ENCODE measurements around the gene C2orf92. TPM values are rescaled to one million over a fixed set of nuclear protein-coding genes. Genes with fewer than 3 reads are reported as not detected.

C2orf92 gene
- total and polyA plus RNA-seq, 4 donors, result 4.1 to 36.3 (median 10.3) TPM

- Histone ChIP-seq H3K27ac (ENCODE audit: low read depth in 1 of 2, low read length in 2 of 2) (no peak overlapping the region), H3K9me3 (ENCODE audit: control insufficient read depth, low read length) (no peaks in the 10 kb centered on the region), H3K36me3 (ENCODE audit: control insufficient read depth in 1 of 2, insufficient read depth in 2 of 2, low read length in 1 of 2) (no peaks in the 10 kb centered on the region), H3K4me3 (ENCODE audit: low read length in 2 of 2) (no peak overlapping the region), H3K27me3 (ENCODE audit: control insufficient read depth in 1 of 2, insufficient read depth in 2 of 2, low read length in 1 of 2) (no peaks in the 10 kb centered on the region), H3K4me1 (ENCODE audit: control insufficient read depth in 1 of 2, insufficient read depth in 2 of 2, low read length in 2 of 2) (no peaks in the 10 kb centered on the region)
- no peak for ATAC-seq (ENCODE audit: low FRiP score)
- DNase-seq, result no peak
- WGBS, 2 donors, result 86 to 89% methylated on average over 19 of the region's 19 CpGs
- intact Hi-C loops (cut with DNase I), result loop anchor here in 1 of 2 donors (10.0 kb wide), 1 partner anchor 682 kb away; no protein-coding TSS in a partner anchor
These were observed 33.4 kb downstream of the C2orf92 start for GRCh38 chr2:97702731-97703470.

DNA sequence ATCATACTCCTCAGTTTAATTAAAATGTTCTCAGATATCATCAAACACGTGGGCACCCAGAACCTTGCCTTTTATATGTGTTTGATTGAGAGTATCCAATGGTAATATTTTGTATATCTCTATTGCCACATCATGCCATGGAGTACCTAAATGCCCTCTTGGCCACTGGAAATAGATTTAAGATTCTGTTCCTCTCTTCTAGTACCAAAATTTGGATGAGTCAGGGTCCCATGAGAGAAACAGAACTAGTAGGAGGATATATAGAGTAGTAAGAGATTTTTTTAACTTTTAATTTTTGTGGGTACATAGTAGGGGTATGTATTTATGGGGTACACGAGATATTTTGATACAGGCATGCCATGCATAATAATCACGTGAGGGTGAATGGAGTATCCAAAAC, 34.2 kb downstream of the C2orf92 start:
- DNase-seq, result no peak
- H3K4me1 ChIP-seq (ENCODE audit: control insufficient read depth in 1 of 2, insufficient read depth in 2 of 2, low read length in 2 of 2), result no peaks in the 10 kb centered on the region
- no peaks in the 10 kb centered on the region for H3K36me3 ChIP-seq (ENCODE audit: control insufficient read depth in 1 of 2, insufficient read depth in 2 of 2, low read length in 1 of 2)
- intact Hi-C loops (cut with DNase I), result loop anchor here in 1 of 2 donors (10.0 kb wide), 1 partner anchor 681 kb away; no protein-coding TSS in a partner anchor
- no peaks in the 10 kb centered on the region for H3K27me3 ChIP-seq (ENCODE audit: control insufficient read depth in 1 of 2, insufficient read depth in 2 of 2, low read length in 1 of 2)
- ATAC-seq (ENCODE audit: low FRiP score), result no peak
- no peak overlapping the region for H3K27ac ChIP-seq (ENCODE audit: low read depth in 1 of 2, low read length in 2 of 2)
- H3K9me3 ChIP-seq (ENCODE audit: control insufficient read depth, low read length), result no peaks in the 10 kb centered on the region
- WGBS, 2 donors, result 68 to 77% methylated on average over 3 of the region's 3 CpGs
- no peak overlapping the region for H3K4me3 ChIP-seq (ENCODE audit: low read length in 2 of 2)

- H3K27ac ChIP-seq (ENCODE audit: low read depth in 1 of 2, low read length in 2 of 2), result no peak overlapping the region
- ATAC-seq (ENCODE audit: low FRiP score) (no peak), DNase-seq (no peak)
- intact Hi-C loops (cut with DNase I), result loop anchor here in 1 of 2 donors (10.0 kb wide), 1 partner anchor 680 kb away; no protein-coding TSS in a partner anchor
- H3K27me3 ChIP-seq (ENCODE audit: control insufficient read depth in 1 of 2, insufficient read depth in 2 of 2, low read length in 1 of 2), result no peaks in the 10 kb centered on the region
- no peaks in the 10 kb centered on the region for H3K36me3 ChIP-seq (ENCODE audit: control insufficient read depth in 1 of 2, insufficient read depth in 2 of 2, low read length in 1 of 2)
- H3K9me3 ChIP-seq (ENCODE audit: control insufficient read depth, low read length), result no peaks in the 10 kb centered on the region
- H3K4me3 ChIP-seq (ENCODE audit: low read length in 2 of 2), result no peak overlapping the region
- no peaks in the 10 kb centered on the region for H3K4me1 ChIP-seq (ENCODE audit: control insufficient read depth in 1 of 2, insufficient read depth in 2 of 2, low read length in 2 of 2)
- WGBS, 2 donors, result 87% methylated on average over 5 of the region's 5 CpGs
These were observed 35.5 kb downstream of the C2orf92 start for GRCh38 chr2:97704989-97705388.

GRCh38 chr2:97706112-97706511, 36.6 kb downstream of the C2orf92 start:
- no peak for ATAC-seq (ENCODE audit: low FRiP score)
- Histone ChIP-seq H3K27ac (ENCODE audit: low read depth in 1 of 2, low read length in 2 of 2) (no peak overlapping the region), H3K4me3 (ENCODE audit: low read length in 2 of 2) (no peak overlapping the region), H3K4me1 (ENCODE audit: control insufficient read depth in 1 of 2, insufficient read depth in 2 of 2, low read length in 2 of 2) (no peaks in the 10 kb centered on the region), H3K9me3 (ENCODE audit: control insufficient read depth, low read length) (no peaks in the 10 kb centered on the region), H3K27me3 (ENCODE audit: control insufficient read depth in 1 of 2, insufficient read depth in 2 of 2, low read length in 1 of 2) (no peaks in the 10 kb centered on the region), H3K36me3 (ENCODE audit: control insufficient read depth in 1 of 2, insufficient read depth in 2 of 2, low read length in 1 of 2) (no peaks in the 10 kb centered on the region)
- WGBS, 2 donors, result 93 to 96% methylated on average over 13 of the region's 13 CpGs
- intact Hi-C loops (cut with DNase I), result loop anchor here in 1 of 2 donors (10.0 kb wide), 1 partner anchor 679 kb away; no protein-coding TSS in a partner anchor
- no peak for DNase-seq

GRCh38 chr2:97706708-97707345, 37.3 kb downstream of the C2orf92 start:
- ATAC-seq (ENCODE audit: low FRiP score) (no peak), DNase-seq (peak in 1 of 2 donors; percentile 53)
- intact Hi-C loops (cut with DNase I), result loop anchor here in 1 of 2 donors (10.0 kb wide), 1 partner anchor 678 kb away; no protein-coding TSS in a partner anchor
- Histone ChIP-seq H3K4me3 (ENCODE audit: low read length in 2 of 2) (no peak overlapping the region), H3K36me3 (ENCODE audit: control insufficient read depth in 1 of 2, insufficient read depth in 2 of 2, low read length in 1 of 2) (no peaks in the 10 kb centered on the region), H3K27me3 (ENCODE audit: control insufficient read depth in 1 of 2, insufficient read depth in 2 of 2, low read length in 1 of 2) (no peaks in the 10 kb centered on the region), H3K4me1 (ENCODE audit: control insufficient read depth in 1 of 2, insufficient read depth in 2 of 2, low read length in 2 of 2) (no peaks in the 10 kb centered on the region), H3K27ac (ENCODE audit: low read depth in 1 of 2, low read length in 2 of 2) (no peak overlapping the region), H3K9me3 (ENCODE audit: control insufficient read depth, low read length) (no peaks in the 10 kb centered on the region)
- 60 to 68% methylated on average over 11 of the region's 11 CpGs for WGBS, 2 donors

GRCh38 chr2:97707362-97708047, 38.0 kb downstream of the C2orf92 start:
- Histone ChIP-seq H3K9me3 (ENCODE audit: control insufficient read depth, low read length) (no peaks in the 10 kb centered on the region), H3K27me3 (ENCODE audit: control insufficient read depth in 1 of 2, insufficient read depth in 2 of 2, low read length in 1 of 2) (no peaks in the 10 kb centered on the region), H3K4me1 (ENCODE audit: control insufficient read depth in 1 of 2, insufficient read depth in 2 of 2, low read length in 2 of 2) (no peaks in the 10 kb centered on the region), H3K36me3 (ENCODE audit: control insufficient read depth in 1 of 2, insufficient read depth in 2 of 2, low read length in 1 of 2) (no peaks in the 10 kb centered on the region), H3K4me3 (ENCODE audit: low read length in 2 of 2) (no peak overlapping the region), H3K27ac (ENCODE audit: low read depth in 1 of 2, low read length in 2 of 2) (no peak overlapping the region)
- WGBS, 2 donors, result 82 to 83% methylated on average over 11 of the region's 11 CpGs
- DNase-seq (peak in 1 of 2 donors; percentile 66), ATAC-seq (ENCODE audit: low FRiP score) (no peak)
- intact Hi-C loops (cut with DNase I), result loop anchor here in 1 of 2 donors (10.0 kb wide), 1 partner anchor 677 kb away; no protein-coding TSS in a partner anchor

DNA sequence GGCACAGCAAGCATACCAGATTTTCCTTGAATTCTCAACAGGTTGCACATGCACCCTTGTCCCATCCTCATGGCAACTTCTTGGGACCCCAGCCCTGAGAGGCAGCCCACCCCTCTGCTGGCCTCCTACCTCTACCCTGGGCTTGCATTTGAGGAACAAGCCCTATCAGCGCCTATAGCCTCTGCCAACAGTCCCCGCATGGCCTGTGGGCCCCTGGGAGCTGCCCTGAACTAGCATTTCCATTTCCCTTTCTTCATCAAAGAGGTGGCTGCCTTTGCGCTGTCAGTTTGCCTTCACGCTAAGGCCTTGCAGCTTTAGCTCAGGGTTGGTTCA, 38.5 kb downstream of the C2orf92 start:
- H3K27ac ChIP-seq (ENCODE audit: low read depth in 1 of 2, low read length in 2 of 2), result no peak overlapping the region
- ATAC-seq (ENCODE audit: low FRiP score) (no peak), DNase-seq (peak in 1 of 2 donors; percentile 25)
- H3K4me1 ChIP-seq (ENCODE audit: control insufficient read depth in 1 of 2, insufficient read depth in 2 of 2, low read length in 2 of 2), result no peaks in the 10 kb centered on the region
- no peaks in the 10 kb centered on the region for H3K27me3 ChIP-seq (ENCODE audit: control insufficient read depth in 1 of 2, insufficient read depth in 2 of 2, low read length in 1 of 2)
- H3K4me3 ChIP-seq (ENCODE audit: low read length in 2 of 2), result no peak overlapping the region
- no peaks in the 10 kb centered on the region for H3K9me3 ChIP-seq (ENCODE audit: control insufficient read depth, low read length)
- no peaks in the 10 kb centered on the region for H3K36me3 ChIP-seq (ENCODE audit: control insufficient read depth in 1 of 2, insufficient read depth in 2 of 2, low read length in 1 of 2)
- WGBS, 2 donors, result 56 to 72% methylated on average over 4 of the region's 4 CpGs
- intact Hi-C loops (cut with DNase I), result loop anchor here in 1 of 2 donors (10.0 kb wide), 1 partner anchor 677 kb away; no protein-coding TSS in a partner anchor

DNA sequence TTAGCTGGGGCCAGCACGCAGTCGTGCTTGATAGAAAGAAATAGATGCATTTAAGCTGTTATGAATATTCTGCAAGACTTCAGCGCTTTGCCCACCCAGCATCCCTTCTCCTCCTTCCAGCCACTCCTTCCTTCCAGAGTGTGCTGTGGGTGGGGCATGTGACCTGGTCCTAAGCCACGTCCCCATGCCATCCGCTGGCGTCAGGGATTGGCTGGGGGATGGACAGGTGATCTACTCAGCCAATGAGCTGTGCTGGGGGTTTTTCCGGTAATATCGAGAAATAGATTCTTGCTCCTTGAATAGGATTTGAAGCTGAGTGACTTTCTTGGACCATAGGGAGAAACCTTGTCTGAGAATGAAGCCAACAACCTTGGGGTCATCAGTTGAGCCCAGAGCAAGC, 39.1 kb downstream of the C2orf92 start:
- Histone ChIP-seq H3K36me3 (ENCODE audit: control insufficient read depth in 1 of 2, insufficient read depth in 2 of 2, low read length in 1 of 2) (no peaks in the 10 kb centered on the region), H3K4me3 (ENCODE audit: low read length in 2 of 2) (no peak overlapping the region), H3K27ac (ENCODE audit: low read depth in 1 of 2, low read length in 2 of 2) (no peak overlapping the region), H3K4me1 (ENCODE audit: control insufficient read depth in 1 of 2, insufficient read depth in 2 of 2, low read length in 2 of 2) (no peaks in the 10 kb centered on the region), H3K9me3 (ENCODE audit: control insufficient read depth, low read length) (no peaks in the 10 kb centered on the region), H3K27me3 (ENCODE audit: control insufficient read depth in 1 of 2, insufficient read depth in 2 of 2, low read length in 1 of 2) (no peaks in the 10 kb centered on the region)
- WGBS, 2 donors, result 80 to 84% methylated on average over 8 of the region's 8 CpGs
- DNase-seq (peak in 1 of 2 donors; percentile 20), ATAC-seq (ENCODE audit: low FRiP score) (no peak)
- intact Hi-C loops (cut with DNase I), result loop anchor here in 1 of 2 donors (10.0 kb wide), 1 partner anchor 676 kb away; no protein-coding TSS in a partner anchor

Measured in aorta (tissue), 5 donors.